Measurements from ENCODE around the gene TRMT2A. TPM values are rescaled to one million over a fixed set of nuclear protein-coding genes. Genes with fewer than 3 reads are reported as not detected.

Gene TRMT2A
- total RNA-seq, 1 experiment from 2014 or later: 68.1 TPM

DNA sequence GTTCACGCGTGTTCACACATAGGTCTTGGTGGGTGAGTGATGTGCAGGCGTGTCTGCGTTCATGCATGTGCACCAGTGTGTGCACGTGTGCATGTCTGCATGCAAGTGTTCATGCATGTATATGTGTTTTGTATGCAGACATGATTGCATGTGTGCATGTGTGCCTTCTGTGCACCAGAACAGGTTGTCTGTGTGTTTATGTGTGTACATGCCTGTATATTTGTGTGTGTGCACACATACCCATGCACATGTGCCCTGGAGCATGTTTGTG is 19.5 kb upstream of the TRMT2A start:
- Histone ChIP-seq H3K36me3 (ENCODE audit: insufficient read depth, low read length, poor library complexity, severe bottlenecking) (no peaks in the 10 kb centered on the region), H3K4me1 (ENCODE audit: insufficient read depth, low read length, poor library complexity, severe bottlenecking) (no peaks in the 10 kb centered on the region), H3K27ac (ENCODE audit: low read depth, low read length, poor library complexity, severe bottlenecking) (no peak overlapping the region), H3K27me3 (replicated peaks; ENCODE audit: insufficient read depth, low read depth, low read length, poor library complexity) (no peaks in the 10 kb centered on the region), H3K4me3 (ENCODE audit: low read depth, low read length, poor library complexity, severe bottlenecking) (no peak overlapping the region), H3K9me3 (ENCODE audit: low read depth, low read length, poor library complexity, severe bottlenecking) (no peaks in the 10 kb centered on the region)
- DNase-seq (ENCODE audit: low spot score): no peak
- BruUV-seq (replicated peaks): no TSS peak
- TF ChIP-seq CTCF (conservative IDR thresholded peaks at IDR 0.05; ENCODE audit: low read depth, low read length) (no peak), EZH2 (IDR thresholded peaks at IDR 0.05; ENCODE audit: borderline replicate concordance, low read depth, low read length, poor library complexity, severe bottlenecking) (no peak)
- intact Hi-C loops (cut with micrococcal nuclease; ENCODE audit: unreplicated experiment): no loop called here
- POLR2A ChIA-PET (ENCODE audit: low non-redundant PET): no interaction called here
- CTCF ChIA-PET: no interaction called here

DNA sequence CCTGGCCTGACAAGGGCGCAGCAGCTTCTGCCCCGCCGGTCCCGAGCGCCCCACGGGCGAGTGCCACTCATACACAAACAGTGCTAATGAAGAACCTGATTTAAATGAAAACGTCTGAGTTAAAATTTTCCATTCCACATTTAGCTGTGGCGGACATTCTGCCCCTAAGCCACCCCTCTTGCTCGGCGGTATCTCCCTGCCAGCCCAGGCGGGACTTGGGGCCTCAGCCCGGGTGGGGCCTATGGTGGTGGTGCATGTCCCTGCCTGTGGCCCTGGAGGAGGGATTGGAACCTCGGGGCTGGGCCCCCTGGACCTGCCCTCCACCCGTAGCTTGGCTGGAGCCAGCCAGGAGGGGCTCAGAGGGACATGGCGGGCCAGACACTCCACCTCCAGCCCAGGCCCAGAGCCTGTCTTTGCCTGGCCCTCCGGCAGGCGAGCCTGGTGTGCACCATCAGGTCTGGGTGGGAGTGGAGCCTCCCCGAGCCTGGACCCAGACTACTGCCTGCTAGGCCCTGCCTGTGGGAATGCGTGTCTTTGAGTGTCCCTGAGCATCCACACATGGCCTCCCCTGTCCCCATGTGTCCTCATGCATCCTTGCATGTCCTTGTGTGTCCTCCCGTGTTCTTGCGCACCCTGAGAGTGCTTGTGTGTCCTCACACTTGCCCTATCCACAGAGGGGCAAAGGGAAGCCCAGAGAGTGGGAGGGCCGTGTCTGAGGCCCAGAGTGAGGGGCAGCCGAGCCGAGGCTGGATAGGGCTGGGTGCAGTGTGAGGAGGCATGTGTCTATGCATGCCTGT is 19.0 kb upstream of the TRMT2A start:
- DNase-seq (ENCODE audit: low spot score): no peak
- intact Hi-C loops (cut with micrococcal nuclease; ENCODE audit: unreplicated experiment): no loop called here
- no peaks in the 10 kb centered on the region for H3K9me3 ChIP-seq (ENCODE audit: low read depth, low read length, poor library complexity, severe bottlenecking)
- H3K4me3 ChIP-seq (ENCODE audit: low read depth, low read length, poor library complexity, severe bottlenecking): no peak overlapping the region
- no peaks in the 10 kb centered on the region for H3K36me3 ChIP-seq (ENCODE audit: insufficient read depth, low read length, poor library complexity, severe bottlenecking)
- CTCF ChIA-PET: no interaction called here
- TF ChIP-seq CTCF (conservative IDR thresholded peaks at IDR 0.05; ENCODE audit: low read depth, low read length) (no peak), EZH2 (IDR thresholded peaks at IDR 0.05; ENCODE audit: borderline replicate concordance, low read depth, low read length, poor library complexity, severe bottlenecking) (no peak)
- no peaks in the 10 kb centered on the region for H3K4me1 ChIP-seq (ENCODE audit: insufficient read depth, low read length, poor library complexity, severe bottlenecking)
- no peak overlapping the region for H3K27ac ChIP-seq (ENCODE audit: low read depth, low read length, poor library complexity, severe bottlenecking)
- POLR2A ChIA-PET (ENCODE audit: low non-redundant PET): no interaction called here
- H3K27me3 ChIP-seq (replicated peaks; ENCODE audit: insufficient read depth, low read depth, low read length, poor library complexity): no peaks in the 10 kb centered on the region
- no TSS peak for BruUV-seq (replicated peaks)

DNA sequence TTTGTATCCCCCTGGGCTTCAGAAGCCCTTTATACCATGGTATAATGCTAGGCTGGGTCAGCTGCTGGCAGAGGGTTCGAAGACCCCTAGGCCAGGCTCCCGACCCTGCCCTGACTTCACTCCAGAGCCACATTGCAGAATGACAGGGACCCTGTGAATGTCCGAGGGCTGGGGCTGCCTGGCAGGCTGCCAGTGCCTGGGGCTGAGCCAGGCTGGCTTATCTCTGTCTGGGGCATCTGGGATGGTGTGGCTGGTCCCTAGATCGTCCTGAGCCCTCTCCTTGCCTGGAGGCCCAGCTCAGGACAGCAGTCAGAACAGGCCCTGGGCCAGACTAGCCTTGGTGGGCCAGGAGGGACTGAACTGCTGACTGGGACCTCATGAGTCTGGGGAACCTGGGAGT is 18.2 kb upstream of the TRMT2A start:
- Histone ChIP-seq H3K27ac (ENCODE audit: low read depth, low read length, poor library complexity, severe bottlenecking) (no peak overlapping the region), H3K36me3 (ENCODE audit: insufficient read depth, low read length, poor library complexity, severe bottlenecking) (no peaks in the 10 kb centered on the region), H3K4me3 (ENCODE audit: low read depth, low read length, poor library complexity, severe bottlenecking) (no peak overlapping the region), H3K4me1 (ENCODE audit: insufficient read depth, low read length, poor library complexity, severe bottlenecking) (peaks cover 5% of the 10 kb centered on the region), H3K27me3 (replicated peaks; ENCODE audit: insufficient read depth, low read depth, low read length, poor library complexity) (no peaks in the 10 kb centered on the region), H3K9me3 (ENCODE audit: low read depth, low read length, poor library complexity, severe bottlenecking) (no peaks in the 10 kb centered on the region)
- ChIA-PET CTCF (no interaction called here), POLR2A (ENCODE audit: low non-redundant PET) (no interaction called here)
- intact Hi-C loops (cut with micrococcal nuclease; ENCODE audit: unreplicated experiment): no loop called here
- no peak for DNase-seq (ENCODE audit: low spot score)
- BruUV-seq (replicated peaks): no TSS peak
- TF ChIP-seq CTCF (conservative IDR thresholded peaks at IDR 0.05; ENCODE audit: low read depth, low read length) (no peak), EZH2 (IDR thresholded peaks at IDR 0.05; ENCODE audit: borderline replicate concordance, low read depth, low read length, poor library complexity, severe bottlenecking) (no peak)
